Measurements from ENCODE around the gene DDX24. TPM values are rescaled to one million over a fixed set of nuclear protein-coding genes. Genes with fewer than 3 reads are reported as not detected.

DDX24 gene
- total and polyA plus RNA-seq, 5 donors from 2014 or later, result 221 to 518 (median 257) TPM

DNA sequence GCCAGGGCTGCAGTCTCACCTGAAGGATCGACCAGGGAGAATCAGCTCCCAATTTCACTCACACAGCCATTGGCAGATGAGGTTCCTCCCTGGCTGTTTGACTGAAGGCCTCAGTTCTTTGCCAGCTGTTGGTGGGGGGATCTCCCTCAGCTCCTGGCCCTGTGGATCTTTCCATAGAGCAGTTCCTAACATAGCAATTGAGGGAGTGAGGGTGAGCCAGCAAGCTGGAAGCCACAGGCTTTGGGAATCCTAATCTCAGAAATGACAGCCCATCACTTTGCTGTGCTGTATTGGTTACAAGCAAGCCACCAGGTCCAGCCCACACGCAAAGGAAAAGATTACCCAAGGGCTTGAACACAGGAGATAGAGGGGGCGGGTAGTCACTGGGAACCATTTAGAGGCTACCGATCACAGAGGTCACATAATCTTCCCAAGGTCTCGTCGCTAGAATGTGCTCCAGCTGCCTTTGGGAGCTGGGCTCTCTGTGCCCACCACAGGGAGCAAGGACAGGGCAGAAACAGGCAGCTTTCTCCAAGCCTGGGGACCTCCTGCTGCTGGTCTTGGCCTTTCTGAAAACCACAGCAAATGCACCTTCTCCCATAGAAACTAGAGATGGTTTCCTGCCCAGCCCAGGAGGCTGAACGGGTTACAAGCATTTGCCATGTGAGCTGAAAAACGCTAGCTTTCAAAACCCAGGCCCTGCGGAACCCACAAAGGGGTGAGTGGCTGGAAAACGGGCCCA lies 59.4 kb downstream of the DDX24 start:
- H3K4me3 ChIP-seq (ENCODE audit: low read depth, low read length), result no peak overlapping the region
- H3K27me3 ChIP-seq (ENCODE audit: control insufficient read depth, insufficient read depth, low read length), result peaks cover 3% of the 10 kb centered on the region
- H3K9me3 Mint-ChIP-seq, result no peaks in the 10 kb centered on the region
- peaks cover 0 to 14% (median 10%) of the 10 kb centered on the region in 4 donors for H3K4me1 Mint-ChIP-seq
- peak in 1 of 3 donors; percentile 30 for DNase-seq
- H3K4me3 Mint-ChIP-seq, result no peak overlapping the region
- no peaks in the 10 kb centered on the region for H3K36me3 Mint-ChIP-seq
- H3K27me3 Mint-ChIP-seq, result peaks cover 5% of the 10 kb centered on the region
- no peak for ATAC-seq (ENCODE audit: low read depth in 2 of 2)
- H3K9me3 ChIP-seq (ENCODE audit: control insufficient read depth in 2 of 2, low read length in 2 of 2), result no peaks in the 10 kb centered on the region
- no peak overlapping the region for H3K27ac ChIP-seq (ENCODE audit: insufficient read depth, low read length, poor library complexity, severe bottlenecking)
- H3K4me1 ChIP-seq (ENCODE audit: control insufficient read depth, insufficient read depth, low read length, poor library complexity, severe bottlenecking), result peaks cover 6% of the 10 kb centered on the region
- H3K36me3 ChIP-seq (ENCODE audit: control insufficient read depth, insufficient read depth, low read length), result no peaks in the 10 kb centered on the region
- peak overlapping the region in 1 of 3 donors; percentile 51 for H3K27ac Mint-ChIP-seq

DNA sequence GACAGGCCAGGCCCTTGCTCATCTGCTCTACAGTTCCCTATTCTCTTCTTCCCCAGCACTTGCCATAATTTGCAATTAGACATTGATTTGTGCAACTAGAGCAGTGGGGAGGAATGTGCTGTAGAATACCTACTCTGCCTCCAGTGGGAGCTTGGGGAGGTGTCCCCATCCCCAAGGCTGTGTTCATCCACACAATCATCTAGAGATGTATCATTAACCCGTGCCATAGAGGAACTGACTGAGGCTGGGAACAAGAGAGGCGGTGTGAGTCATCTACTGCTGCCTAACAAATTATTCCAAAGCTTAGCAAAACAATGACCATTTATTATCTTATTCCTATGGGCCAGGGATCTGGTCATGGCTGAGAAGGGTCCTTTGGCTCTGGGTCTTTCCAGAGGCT lies 60.0 kb downstream of the DDX24 start:
- Histone ChIP-seq H3K9me3 (ENCODE audit: control insufficient read depth in 2 of 2, low read length in 2 of 2) (no peaks in the 10 kb centered on the region), H3K27ac (ENCODE audit: insufficient read depth, low read length, poor library complexity, severe bottlenecking) (no peak overlapping the region), H3K36me3 (ENCODE audit: control insufficient read depth, insufficient read depth, low read length) (no peaks in the 10 kb centered on the region), H3K4me1 (ENCODE audit: control insufficient read depth, insufficient read depth, low read length, poor library complexity, severe bottlenecking) (peaks cover 4% of the 10 kb centered on the region), H3K27me3 (ENCODE audit: control insufficient read depth, insufficient read depth, low read length) (peaks cover 3% of the 10 kb centered on the region), H3K4me3 (ENCODE audit: low read depth, low read length) (no peak overlapping the region)
- Mint-ChIP-seq H3K4me3 (no peak overlapping the region), H3K4me1 (peaks cover 0 to 11% (median 8%) of the 10 kb centered on the region in 4 donors), H3K27ac (no peak overlapping the region), H3K27me3 (peaks cover 3% of the 10 kb centered on the region), H3K36me3 (no peaks in the 10 kb centered on the region), H3K9me3 (no peaks in the 10 kb centered on the region)
- no peak for ATAC-seq (ENCODE audit: low read depth in 2 of 2)
- no peak for DNase-seq

DNA sequence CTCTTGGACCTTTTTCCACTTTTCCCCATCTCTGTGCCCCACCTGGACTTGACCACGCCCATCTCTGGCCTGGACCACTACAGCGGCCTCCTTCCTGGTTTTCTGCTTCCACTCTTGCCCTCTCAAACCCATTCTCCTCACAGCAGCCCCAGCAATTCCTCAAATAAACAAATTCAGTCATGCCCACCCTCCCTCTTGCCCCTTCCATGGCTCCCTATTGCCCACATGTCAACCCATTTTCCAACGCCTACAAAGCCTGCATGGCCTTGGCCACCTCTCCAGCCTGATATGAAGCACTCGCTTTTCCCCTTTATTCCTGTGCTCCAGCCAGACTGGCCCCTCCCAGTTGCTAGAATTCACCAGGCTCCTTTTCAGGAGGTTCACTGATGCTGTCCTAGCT lies 60.7 kb downstream of the DDX24 start:
- Mint-ChIP-seq H3K27ac (peak overlapping the region in 1 of 3 donors; percentile 48), H3K4me1 (peaks cover 0 to 7% (median 4%) of the 10 kb centered on the region in 4 donors), H3K9me3 (no peaks in the 10 kb centered on the region), H3K4me3 (no peak overlapping the region), H3K36me3 (no peaks in the 10 kb centered on the region), H3K27me3 (no peaks in the 10 kb centered on the region)
- no peak overlapping the region for H3K4me3 ChIP-seq (ENCODE audit: low read depth, low read length)
- H3K27ac ChIP-seq (ENCODE audit: insufficient read depth, low read length, poor library complexity, severe bottlenecking), result no peak overlapping the region
- no peak for DNase-seq
- H3K9me3 ChIP-seq (ENCODE audit: control insufficient read depth in 2 of 2, low read length in 2 of 2), result no peaks in the 10 kb centered on the region
- peaks cover 3% of the 10 kb centered on the region for H3K27me3 ChIP-seq (ENCODE audit: control insufficient read depth, insufficient read depth, low read length)
- no peak for ATAC-seq (ENCODE audit: low read depth in 2 of 2)
- H3K4me1 ChIP-seq (ENCODE audit: control insufficient read depth, insufficient read depth, low read length, poor library complexity, severe bottlenecking), result peaks cover 4% of the 10 kb centered on the region
- no peaks in the 10 kb centered on the region for H3K36me3 ChIP-seq (ENCODE audit: control insufficient read depth, insufficient read depth, low read length)

DNA sequence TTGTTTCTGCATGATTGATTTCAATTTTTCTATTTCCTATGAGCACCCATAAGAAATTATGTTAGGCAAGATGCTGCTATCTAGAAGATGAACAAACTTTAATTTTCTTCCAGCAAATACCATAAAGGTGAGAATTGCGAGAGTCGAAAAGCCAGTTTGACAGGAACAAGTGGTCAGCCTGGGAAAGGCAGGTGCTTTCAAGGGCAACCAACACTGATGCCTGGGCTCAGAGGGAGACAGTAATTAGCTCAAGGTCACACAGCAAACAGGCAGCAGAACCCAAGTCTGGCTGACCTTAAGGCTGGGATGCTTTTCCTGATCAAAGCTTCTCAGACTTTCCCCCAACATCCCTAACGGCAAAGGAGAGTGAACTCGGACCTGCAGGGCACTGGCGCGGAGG lies 61.7 kb downstream of the DDX24 start:
- H3K4me3 Mint-ChIP-seq, result no peak overlapping the region
- no peak overlapping the region for H3K27ac Mint-ChIP-seq
- H3K27ac ChIP-seq (ENCODE audit: insufficient read depth, low read length, poor library complexity, severe bottlenecking), result no peak overlapping the region
- H3K4me1 Mint-ChIP-seq, result peaks cover 0 to 7% (median 4%) of the 10 kb centered on the region in 4 donors
- ATAC-seq (ENCODE audit: low read depth in 2 of 2) (no peak), DNase-seq (no peak)
- H3K9me3 ChIP-seq (ENCODE audit: control insufficient read depth in 2 of 2, low read length in 2 of 2), result no peaks in the 10 kb centered on the region
- H3K4me3 ChIP-seq (ENCODE audit: low read depth, low read length), result no peak overlapping the region
- H3K27me3 Mint-ChIP-seq, result no peaks in the 10 kb centered on the region
- no peaks in the 10 kb centered on the region for H3K9me3 Mint-ChIP-seq
- peaks cover 3% of the 10 kb centered on the region for H3K27me3 ChIP-seq (ENCODE audit: control insufficient read depth, insufficient read depth, low read length)
- peaks cover 4% of the 10 kb centered on the region for H3K4me1 ChIP-seq (ENCODE audit: control insufficient read depth, insufficient read depth, low read length, poor library complexity, severe bottlenecking)
- no peaks in the 10 kb centered on the region for H3K36me3 ChIP-seq (ENCODE audit: control insufficient read depth, insufficient read depth, low read length)
- no peaks in the 10 kb centered on the region for H3K36me3 Mint-ChIP-seq

DNA sequence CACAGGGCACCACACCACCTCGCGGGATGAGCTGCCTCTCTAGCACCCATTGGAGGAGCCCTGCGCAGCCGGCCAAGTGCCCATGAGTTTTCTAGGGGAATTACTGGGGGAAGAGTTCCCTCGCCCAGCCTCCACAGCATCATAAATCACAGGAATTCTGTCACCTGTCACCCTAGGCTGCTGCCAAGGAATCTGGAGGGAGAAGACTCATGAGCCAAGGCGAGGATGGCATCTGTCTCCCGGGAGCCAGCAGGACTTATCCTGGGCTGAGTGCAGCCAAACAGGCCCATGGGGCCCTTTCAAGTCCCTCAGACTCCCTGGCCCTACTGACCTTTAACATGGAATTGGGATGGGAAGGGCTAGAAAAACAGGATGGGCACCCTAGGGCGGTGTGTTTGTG lies 62.7 kb downstream of the DDX24 start:
- Mint-ChIP-seq H3K4me1 (peaks cover 0 to 7% (median 4%) of the 10 kb centered on the region in 4 donors), H3K4me3 (no peak overlapping the region), H3K9me3 (no peaks in the 10 kb centered on the region), H3K27me3 (no peaks in the 10 kb centered on the region), H3K36me3 (no peaks in the 10 kb centered on the region), H3K27ac (no peak overlapping the region)
- Histone ChIP-seq H3K4me3 (ENCODE audit: low read depth, low read length) (no peak overlapping the region), H3K4me1 (ENCODE audit: control insufficient read depth, insufficient read depth, low read length, poor library complexity, severe bottlenecking) (peaks cover 4% of the 10 kb centered on the region), H3K27me3 (ENCODE audit: control insufficient read depth, insufficient read depth, low read length) (peaks cover 3% of the 10 kb centered on the region), H3K36me3 (ENCODE audit: control insufficient read depth, insufficient read depth, low read length) (no peaks in the 10 kb centered on the region), H3K9me3 (ENCODE audit: control insufficient read depth in 2 of 2, low read length in 2 of 2) (no peaks in the 10 kb centered on the region), H3K27ac (ENCODE audit: insufficient read depth, low read length, poor library complexity, severe bottlenecking) (no peak overlapping the region)
- ATAC-seq (ENCODE audit: low read depth in 2 of 2) (no peak), DNase-seq (no peak)

DNA sequence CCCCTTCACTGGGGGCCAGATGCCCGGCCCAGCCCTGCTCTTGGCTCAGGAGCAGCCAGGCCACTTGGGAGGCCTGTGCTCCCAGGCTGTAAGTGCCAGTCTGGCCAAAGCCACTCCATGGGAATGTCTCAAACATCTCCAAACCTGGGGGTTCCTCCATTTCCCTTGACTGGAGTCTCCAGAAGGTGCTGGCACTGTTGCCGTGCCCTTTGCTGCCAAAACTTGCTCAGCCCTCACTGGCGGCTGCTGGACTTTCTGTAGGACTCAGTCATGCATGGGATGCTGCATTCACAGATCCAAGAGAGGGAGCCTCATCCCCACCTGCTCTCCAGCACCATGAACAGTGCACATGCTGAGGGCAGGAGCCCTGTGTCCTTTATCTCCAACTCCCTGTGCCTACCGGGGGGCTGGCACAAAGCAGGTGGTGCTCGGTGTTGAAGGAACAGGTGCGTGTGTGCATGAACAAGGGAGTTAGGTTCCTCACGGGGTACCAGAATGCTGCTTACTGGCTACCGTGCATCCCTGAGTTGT lies 64.5 kb downstream of the DDX24 start:
- Histone ChIP-seq H3K36me3 (ENCODE audit: control insufficient read depth, insufficient read depth, low read length) (no peaks in the 10 kb centered on the region), H3K27me3 (ENCODE audit: control insufficient read depth, insufficient read depth, low read length) (peaks cover 3% of the 10 kb centered on the region), H3K9me3 (ENCODE audit: control insufficient read depth in 2 of 2, low read length in 2 of 2) (no peaks in the 10 kb centered on the region), H3K27ac (ENCODE audit: insufficient read depth, low read length, poor library complexity, severe bottlenecking) (no peak overlapping the region), H3K4me3 (ENCODE audit: low read depth, low read length) (no peak overlapping the region), H3K4me1 (ENCODE audit: control insufficient read depth, insufficient read depth, low read length, poor library complexity, severe bottlenecking) (peaks cover 5% of the 10 kb centered on the region)
- Mint-ChIP-seq H3K27ac (no peak overlapping the region), H3K9me3 (peaks cover 0 to 1% (median 0%) of the 10 kb centered on the region in 7 donors), H3K4me1 (peaks cover 0 to 10% (median 7%) of the 10 kb centered on the region in 4 donors), H3K4me3 (no peak overlapping the region), H3K27me3 (no peaks in the 10 kb centered on the region), H3K36me3 (no peaks in the 10 kb centered on the region)
- ATAC-seq (ENCODE audit: low read depth in 2 of 2) (no peak), DNase-seq (no peak)

DNA sequence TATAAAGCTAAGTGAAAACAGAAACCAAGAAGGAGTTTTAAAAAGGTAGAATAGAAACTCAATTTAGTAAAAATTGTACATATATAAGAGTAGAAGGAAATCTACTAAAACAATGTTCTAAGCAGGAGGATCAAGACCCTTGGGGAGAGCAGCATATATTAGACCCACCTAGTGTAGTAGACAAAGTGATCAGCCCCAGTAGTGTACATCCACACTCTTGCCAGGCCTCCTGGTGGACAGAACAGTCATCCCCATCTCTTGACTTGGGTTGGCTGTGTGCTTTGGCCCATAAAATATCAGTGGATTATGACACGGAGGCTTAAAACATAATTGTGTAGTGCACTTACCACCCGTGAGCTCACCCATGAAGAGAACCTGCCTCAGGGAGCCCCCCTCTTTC lies 65.8 kb downstream of the DDX24 start:
- peaks cover 3% of the 10 kb centered on the region for H3K27me3 ChIP-seq (ENCODE audit: control insufficient read depth, insufficient read depth, low read length)
- peaks cover 14% of the 10 kb centered on the region for H3K4me1 ChIP-seq (ENCODE audit: control insufficient read depth, insufficient read depth, low read length, poor library complexity, severe bottlenecking)
- Mint-ChIP-seq H3K27me3 (peaks cover 5% of the 10 kb centered on the region), H3K9me3 (peaks cover 0 to 1% (median 0%) of the 10 kb centered on the region in 7 donors), H3K4me3 (no peak overlapping the region), H3K36me3 (no peaks in the 10 kb centered on the region), H3K4me1 (peaks cover 0 to 21% (median 12%) of the 10 kb centered on the region in 4 donors), H3K27ac (no peak overlapping the region)
- H3K36me3 ChIP-seq (ENCODE audit: control insufficient read depth, insufficient read depth, low read length), result no peaks in the 10 kb centered on the region
- DNase-seq, result no peak
- H3K9me3 ChIP-seq (ENCODE audit: control insufficient read depth in 2 of 2, low read length in 2 of 2), result no peaks in the 10 kb centered on the region
- no peak overlapping the region for H3K27ac ChIP-seq (ENCODE audit: insufficient read depth, low read length, poor library complexity, severe bottlenecking)
- H3K4me3 ChIP-seq (ENCODE audit: low read depth, low read length), result no peak overlapping the region
- ATAC-seq (ENCODE audit: low read depth in 2 of 2), result no peak

DNA sequence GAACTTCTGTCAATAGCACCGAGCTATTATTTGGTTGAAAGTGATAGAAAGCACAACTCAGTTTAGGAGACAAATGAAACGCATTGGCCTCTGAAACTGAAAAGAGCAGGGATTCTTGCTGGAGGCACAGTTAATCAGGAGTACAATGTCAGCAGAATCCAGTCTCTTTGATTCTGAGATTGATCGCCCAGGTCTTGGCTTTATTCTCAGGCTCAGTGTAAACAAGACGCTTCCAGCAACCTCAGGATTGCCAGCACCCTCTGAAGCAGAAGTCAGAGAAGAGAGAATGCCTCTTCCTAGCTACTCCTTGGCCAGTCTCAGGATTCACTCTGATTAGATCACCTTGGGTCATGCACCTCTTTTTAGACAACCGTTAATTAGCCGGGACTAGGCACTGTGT lies 66.6 kb downstream of the DDX24 start:
- DNase-seq, result no peak
- Histone ChIP-seq H3K4me3 (ENCODE audit: low read depth, low read length) (no peak overlapping the region), H3K4me1 (ENCODE audit: control insufficient read depth, insufficient read depth, low read length, poor library complexity, severe bottlenecking) (peaks cover 14% of the 10 kb centered on the region), H3K27ac (ENCODE audit: insufficient read depth, low read length, poor library complexity, severe bottlenecking) (no peak overlapping the region), H3K9me3 (ENCODE audit: control insufficient read depth in 2 of 2, low read length in 2 of 2) (no peaks in the 10 kb centered on the region), H3K27me3 (ENCODE audit: control insufficient read depth, insufficient read depth, low read length) (peaks cover 3% of the 10 kb centered on the region), H3K36me3 (ENCODE audit: control insufficient read depth, insufficient read depth, low read length) (no peaks in the 10 kb centered on the region)
- no peaks in the 10 kb centered on the region for H3K36me3 Mint-ChIP-seq
- no peak overlapping the region for H3K27ac Mint-ChIP-seq
- H3K27me3 Mint-ChIP-seq, result peaks cover 5% of the 10 kb centered on the region
- peaks cover 0 to 1% (median 0%) of the 10 kb centered on the region in 7 donors for H3K9me3 Mint-ChIP-seq
- ATAC-seq (ENCODE audit: low read depth in 2 of 2), result no peak
- H3K4me1 Mint-ChIP-seq, result peaks cover 0 to 28% (median 18%) of the 10 kb centered on the region in 4 donors
- H3K4me3 Mint-ChIP-seq, result no peak overlapping the region

All from CD4-positive, CD25-positive, alpha-beta regulatory T cell (primary cell).